DND-41 (cell line): Measurements from ENCODE around the gene KCNN1.

Source experiments
- CTCF ChIP-seq: IDR thresholded peaks from 2 replicates; pipeline ENCODE4 v1.5.1; 2012; ENCODE audit warnings: borderline replicate concordance, low read length, moderate library complexity, mild to moderate bottlenecking; ENCODE audit not compliant: poor library complexity, severe bottlenecking; ENCODE audit errors: extremely low read depth
- EZH2 ChIP-seq: IDR thresholded peaks from 3 replicates; pipeline ENCODE4 v1.6.1; 2012; ENCODE audit warnings: borderline replicate concordance, low read depth, mild to moderate bottlenecking, moderate library complexity, low read length, inconsistent platforms; ENCODE audit not compliant: severe bottlenecking

GRCh38 chr19:18009412-18010066, 42.6 kb downstream of the KCNN1 start:
- TF ChIP-seq CTCF: no peak
- no peak for TF ChIP-seq EZH2
